ENCODE data around the gene HPSE2. TPM values are rescaled to one million over a fixed set of nuclear protein-coding genes. Genes with fewer than 3 reads are reported as not detected.

HPSE2 gene
- total RNA-seq, 1 donor = 5.6 TPM

DNA sequence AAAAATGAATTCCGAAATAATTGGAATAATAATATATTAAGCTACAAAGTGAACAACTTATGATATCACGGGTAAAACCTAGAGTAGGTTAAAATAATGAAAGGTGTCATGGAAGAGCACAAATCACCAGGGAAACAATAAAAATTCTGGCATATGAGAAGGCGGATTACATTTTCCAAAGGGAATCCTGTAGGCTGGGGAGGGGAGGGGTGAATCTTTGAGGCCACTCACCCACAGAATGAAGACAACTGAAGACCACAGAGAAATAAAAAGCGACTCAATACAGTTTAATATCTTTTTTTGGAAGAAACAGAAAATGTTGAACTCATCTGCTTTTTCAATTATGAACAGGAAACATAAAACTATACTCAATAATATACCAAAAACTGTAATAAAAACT, 659.6 kb downstream of the HPSE2 start:
- TF ChIP-seq, protein P1, sequence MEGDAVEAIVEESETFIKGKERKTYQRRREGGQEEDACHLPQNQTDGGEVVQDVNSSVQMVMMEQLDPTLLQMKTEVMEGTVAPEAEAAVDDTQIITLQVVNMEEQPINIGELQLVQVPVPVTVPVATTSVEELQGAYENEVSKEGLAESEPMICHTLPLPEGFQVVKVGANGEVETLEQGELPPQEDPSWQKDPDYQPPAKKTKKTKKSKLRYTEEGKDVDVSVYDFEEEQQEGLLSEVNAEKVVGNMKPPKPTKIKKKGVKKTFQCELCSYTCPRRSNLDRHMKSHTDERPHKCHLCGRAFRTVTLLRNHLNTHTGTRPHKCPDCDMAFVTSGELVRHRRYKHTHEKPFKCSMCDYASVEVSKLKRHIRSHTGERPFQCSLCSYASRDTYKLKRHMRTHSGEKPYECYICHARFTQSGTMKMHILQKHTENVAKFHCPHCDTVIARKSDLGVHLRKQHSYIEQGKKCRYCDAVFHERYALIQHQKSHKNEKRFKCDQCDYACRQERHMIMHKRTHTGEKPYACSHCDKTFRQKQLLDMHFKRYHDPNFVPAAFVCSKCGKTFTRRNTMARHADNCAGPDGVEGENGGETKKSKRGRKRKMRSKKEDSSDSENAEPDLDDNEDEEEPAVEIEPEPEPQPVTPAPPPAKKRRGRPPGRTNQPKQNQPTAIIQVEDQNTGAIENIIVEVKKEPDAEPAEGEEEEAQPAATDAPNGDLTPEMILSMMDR (IDR thresholded peaks at IDR 0.05; ENCODE audit: insufficient read depth, low read depth, low read length) = no peak
- no peak overlapping the region for H3K4me3 ChIP-seq (ENCODE audit: low read depth, low read length)
- DNase-seq (ENCODE audit: low read depth) = no peak

DNA sequence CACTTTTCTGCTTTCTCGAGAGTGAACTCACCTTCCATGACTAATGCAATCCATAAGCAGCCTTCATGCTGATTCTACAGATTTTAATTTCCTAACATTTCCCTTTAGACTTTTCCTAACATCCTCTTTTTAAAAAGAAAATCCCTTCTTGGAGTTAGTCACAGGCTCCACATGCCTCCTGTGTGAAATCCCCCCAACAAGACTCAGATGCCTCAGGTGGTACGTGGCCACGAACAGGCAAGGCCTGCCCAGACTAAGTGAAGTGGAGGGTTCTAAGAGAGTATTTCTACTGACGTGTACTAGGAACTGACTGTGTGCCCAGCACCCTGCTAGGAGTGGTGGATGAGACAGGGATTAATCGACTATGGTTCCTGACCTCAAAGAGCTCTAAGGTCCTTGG, 663.1 kb downstream of the HPSE2 start:
- DNase-seq (ENCODE audit: low read depth) = no peak
- no peak overlapping the region for H3K4me3 ChIP-seq (ENCODE audit: low read depth, low read length)
- TF ChIP-seq, protein P1 (IDR thresholded peaks at IDR 0.05; ENCODE audit: insufficient read depth, low read depth, low read length) = no peak

DNA sequence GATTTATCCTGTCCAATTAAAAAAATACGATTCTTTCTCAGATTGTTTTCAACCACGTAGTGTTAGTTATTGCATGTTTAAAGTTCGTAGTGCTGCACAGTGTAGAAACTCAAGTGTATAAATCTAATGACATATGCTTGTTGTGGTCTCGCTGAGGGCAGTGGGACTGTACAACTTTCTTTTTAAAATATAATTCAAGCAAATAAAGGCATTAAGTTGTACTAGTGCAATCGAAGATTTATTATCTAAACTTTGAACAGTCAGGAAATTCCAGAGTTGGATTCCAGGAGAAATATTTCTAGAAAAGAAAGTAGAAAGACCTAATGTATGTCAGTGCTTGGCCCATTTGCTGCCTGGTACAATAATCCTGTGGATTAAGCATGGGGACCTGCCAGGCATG, 664.8 kb downstream of the HPSE2 start:
- TF ChIP-seq, protein P1 (IDR thresholded peaks at IDR 0.05; ENCODE audit: insufficient read depth, low read depth, low read length) = no peak
- no peak overlapping the region for H3K4me3 ChIP-seq (ENCODE audit: low read depth, low read length)
- peak; percentile 51 for DNase-seq (ENCODE audit: low read depth)

DNA sequence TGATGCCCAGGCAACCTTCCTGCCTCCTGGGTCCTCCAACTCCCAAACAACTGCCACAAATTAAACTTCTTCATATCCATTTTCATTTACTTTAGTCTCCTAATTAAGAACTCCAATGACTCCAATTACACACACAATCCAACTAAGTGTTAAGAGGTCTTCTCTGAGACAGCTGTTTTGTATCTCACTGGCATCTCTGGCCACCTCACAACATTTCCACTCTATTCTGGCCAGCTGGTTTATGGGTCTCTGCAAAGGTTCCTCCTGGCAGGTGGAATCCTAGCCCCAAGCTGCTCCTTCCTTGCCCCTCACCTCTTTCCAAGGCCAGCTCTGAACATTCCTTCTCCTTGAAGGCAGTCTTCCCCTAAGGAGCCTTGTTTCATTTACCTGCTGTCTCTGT, 665.8 kb downstream of the HPSE2 start:
- TF ChIP-seq, protein P1 (IDR thresholded peaks at IDR 0.05; ENCODE audit: insufficient read depth, low read depth, low read length) = no peak
- H3K4me3 ChIP-seq (ENCODE audit: low read depth, low read length) = no peak overlapping the region
- DNase-seq (ENCODE audit: low read depth) = no peak

DNA sequence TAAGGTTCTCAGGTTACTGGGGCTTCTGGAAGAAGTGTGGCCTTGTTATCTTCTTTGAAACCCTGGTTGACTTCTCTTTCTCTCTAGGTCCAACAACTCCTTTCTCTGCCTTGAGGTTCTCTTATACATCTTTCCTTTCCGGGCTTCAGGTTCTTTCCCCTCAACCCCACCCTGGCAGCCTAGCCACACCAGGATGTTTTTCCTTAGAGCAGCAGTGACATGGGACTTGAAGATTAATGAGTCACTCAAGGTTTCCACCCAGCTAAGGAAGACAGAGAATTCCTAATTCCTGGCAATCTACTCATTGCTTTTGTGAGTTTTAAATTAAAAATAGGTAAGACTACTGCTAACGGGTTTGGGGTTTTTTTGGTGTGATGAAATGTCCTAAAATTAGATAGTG, 667.1 kb downstream of the HPSE2 start:
- DNase-seq (ENCODE audit: low read depth) = peak; percentile 28
- TF ChIP-seq, protein P1 (IDR thresholded peaks at IDR 0.05; ENCODE audit: insufficient read depth, low read depth, low read length) = no peak
- H3K4me3 ChIP-seq (ENCODE audit: low read depth, low read length) = no peak overlapping the region

DNA sequence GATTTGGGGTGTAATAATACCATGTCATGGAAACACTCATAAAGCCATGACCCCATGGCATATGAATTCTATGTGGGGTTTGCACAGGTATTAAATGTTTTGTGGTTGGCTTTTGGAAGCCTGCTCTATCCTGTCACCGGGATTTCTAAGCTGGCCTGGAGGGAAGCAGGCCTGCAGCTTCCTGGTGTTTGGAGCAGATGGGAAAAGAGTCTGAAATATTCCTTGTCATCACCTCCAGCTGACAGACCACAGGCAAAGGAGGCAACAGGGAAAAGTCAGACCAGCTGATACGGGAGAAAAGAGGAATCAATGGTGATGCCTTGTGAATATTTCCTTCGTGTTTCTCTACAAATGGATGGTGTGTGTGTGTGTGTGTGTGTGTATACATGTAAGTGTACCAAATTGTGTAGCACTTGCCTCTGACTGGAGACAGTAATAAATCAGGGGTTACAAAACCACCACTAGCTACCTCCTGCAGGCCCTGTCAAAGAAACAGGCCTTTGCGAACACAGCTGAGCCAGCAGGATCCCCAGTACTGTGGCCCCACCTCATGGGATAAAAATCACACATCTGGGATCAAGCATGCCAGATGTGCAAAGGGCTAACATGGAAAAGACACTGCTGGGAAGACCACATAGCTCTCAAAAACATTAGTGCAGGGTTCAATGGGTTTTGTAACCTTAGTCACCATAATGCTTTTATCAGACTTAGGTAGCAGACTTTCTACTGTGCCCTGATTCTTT, 668.1 kb downstream of the HPSE2 start:
- DNase-seq (ENCODE audit: low read depth) = no peak
- H3K4me3 ChIP-seq (ENCODE audit: low read depth, low read length) = no peak overlapping the region
- TF ChIP-seq, protein P1 (IDR thresholded peaks at IDR 0.05; ENCODE audit: insufficient read depth, low read depth, low read length) = no peak

DNA sequence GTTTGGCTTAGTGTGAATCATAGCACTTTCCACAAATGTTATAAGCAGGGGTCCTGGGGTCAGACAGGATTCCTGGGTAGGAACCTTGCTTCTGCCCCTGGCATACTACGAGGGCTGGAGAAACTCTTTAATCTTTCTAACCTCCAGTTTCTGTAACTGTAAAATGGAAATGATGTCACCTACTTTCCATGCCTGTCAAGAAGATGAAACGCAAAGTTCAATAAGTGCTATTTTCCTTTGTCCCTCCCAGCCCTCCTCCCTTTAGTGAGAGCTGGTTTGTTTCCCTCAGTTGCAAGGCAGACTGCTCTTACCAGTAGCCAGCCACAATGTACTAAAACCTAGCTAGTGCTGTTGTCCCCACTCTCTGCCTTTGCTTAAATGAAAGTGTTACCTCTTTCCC, 671.8 kb downstream of the HPSE2 start:
- DNase-seq (ENCODE audit: low read depth) = peak; percentile 52
- TF ChIP-seq, protein P1 (IDR thresholded peaks at IDR 0.05; ENCODE audit: insufficient read depth, low read depth, low read length) = no peak

More for the DNA sequence above, 671.8 kb downstream of the HPSE2 start:
- no peak overlapping the region for H3K4me3 ChIP-seq (ENCODE audit: low read depth, low read length)
